ENCODE data around the gene IFNE.
"Not testable (repeated sequence)": the region's sequence is repeated elsewhere in the genome, so short reads cannot be mapped to it uniquely, and the experiment has no call there.

The IFNE gene

GRCh38 chr9:21491756-21492155 lies 9.6 kb upstream of the IFNE start:
- no peak for DNase-seq (ENCODE audit: low read depth in 3 of 3)

- no peak for DNase-seq (ENCODE audit: low read depth in 3 of 3)
Measured at GRCh38 chr9:21481470-21482056, 550 bp downstream of the IFNE start.

- no peak for DNase-seq (ENCODE audit: low read depth in 3 of 3)
Measured at GRCh38 chr9:21479152-21479702, 2.9 kb downstream of the IFNE start.

GRCh38 chr9:21477466-21477865 lies 4.6 kb downstream of the IFNE start:
- no peak for DNase-seq (ENCODE audit: low read depth in 3 of 3)

GRCh38 chr9:21473236-21473635 lies 8.9 kb downstream of the IFNE start:
- no peak for DNase-seq (ENCODE audit: low read depth in 3 of 3)

- DNase-seq (ENCODE audit: low read depth in 3 of 3) = no peak
Measured at GRCh38 chr9:21470126-21470525, 12.0 kb downstream of the IFNE start.

GRCh38 chr9:21465859-21466518 lies 16.1 kb downstream of the IFNE start:
- no peak for DNase-seq (ENCODE audit: low read depth in 3 of 3)

GRCh38 chr9:21465138-21465537 lies 17.0 kb downstream of the IFNE start:
- no peak for DNase-seq (ENCODE audit: low read depth in 3 of 3)

GRCh38 chr9:21461377-21461776 lies 20.7 kb downstream of the IFNE start:
- no peak for DNase-seq (ENCODE audit: low read depth in 3 of 3)

GRCh38 chr9:21455320-21455719 lies 26.8 kb downstream of the IFNE start:
- peak in 2 of 3 experiments; percentile 3 to 14 for DNase-seq (ENCODE audit: low read depth in 3 of 3)

- no peak for DNase-seq (ENCODE audit: low read depth in 3 of 3)
Measured at GRCh38 chr9:21454149-21454548, 28.0 kb downstream of the IFNE start.

GRCh38 chr9:21452681-21453080 lies 29.4 kb downstream of the IFNE start:
- no peak for DNase-seq (ENCODE audit: low read depth in 3 of 3)

- no peak for DNase-seq (ENCODE audit: low read depth in 3 of 3)
Measured at GRCh38 chr9:21450733-21451394, 31.2 kb downstream of the IFNE start.

GRCh38 chr9:21449312-21449711 lies 32.8 kb downstream of the IFNE start:
- not testable (repeated sequence) for DNase-seq (ENCODE audit: low read depth in 3 of 3)

GRCh38 chr9:21443849-21444625 lies 38.1 kb downstream of the IFNE start:
- no peak for DNase-seq (ENCODE audit: low read depth in 3 of 3)

GRCh38 chr9:21440139-21440538 lies 42.0 kb downstream of the IFNE start, which contains the start of gene IFNA1:
IFNA1 (plus strand) TSS chr9:21440439; CDS start chr9:21440508, 69 bp downstream.
- DNase-seq (ENCODE audit: low read depth in 3 of 3) = no peak

GRCh38 chr9:21435015-21435383 lies 47.1 kb downstream of the IFNE start:
- DNase-seq (ENCODE audit: low read depth in 3 of 3) = not testable (repeated sequence)

- DNase-seq (ENCODE audit: low read depth in 3 of 3) = peak; percentile 6 to 24 (median 14)
Measured at GRCh38 chr9:21434202-21435014, 47.7 kb downstream of the IFNE start.

- no peak for DNase-seq (ENCODE audit: low read depth in 3 of 3)
Measured at GRCh38 chr9:21432672-21433425, 49.3 kb downstream of the IFNE start.

All from stimulated activated CD4-positive, alpha-beta T cell treated with anti-CD3 and anti-CD28 coated beads, TNF-alpha, amount 100 ng/mL, for 24 hours (primary cell).